ENCODE data around the gene NCKIPSD.

Gene NCKIPSD

DNA sequence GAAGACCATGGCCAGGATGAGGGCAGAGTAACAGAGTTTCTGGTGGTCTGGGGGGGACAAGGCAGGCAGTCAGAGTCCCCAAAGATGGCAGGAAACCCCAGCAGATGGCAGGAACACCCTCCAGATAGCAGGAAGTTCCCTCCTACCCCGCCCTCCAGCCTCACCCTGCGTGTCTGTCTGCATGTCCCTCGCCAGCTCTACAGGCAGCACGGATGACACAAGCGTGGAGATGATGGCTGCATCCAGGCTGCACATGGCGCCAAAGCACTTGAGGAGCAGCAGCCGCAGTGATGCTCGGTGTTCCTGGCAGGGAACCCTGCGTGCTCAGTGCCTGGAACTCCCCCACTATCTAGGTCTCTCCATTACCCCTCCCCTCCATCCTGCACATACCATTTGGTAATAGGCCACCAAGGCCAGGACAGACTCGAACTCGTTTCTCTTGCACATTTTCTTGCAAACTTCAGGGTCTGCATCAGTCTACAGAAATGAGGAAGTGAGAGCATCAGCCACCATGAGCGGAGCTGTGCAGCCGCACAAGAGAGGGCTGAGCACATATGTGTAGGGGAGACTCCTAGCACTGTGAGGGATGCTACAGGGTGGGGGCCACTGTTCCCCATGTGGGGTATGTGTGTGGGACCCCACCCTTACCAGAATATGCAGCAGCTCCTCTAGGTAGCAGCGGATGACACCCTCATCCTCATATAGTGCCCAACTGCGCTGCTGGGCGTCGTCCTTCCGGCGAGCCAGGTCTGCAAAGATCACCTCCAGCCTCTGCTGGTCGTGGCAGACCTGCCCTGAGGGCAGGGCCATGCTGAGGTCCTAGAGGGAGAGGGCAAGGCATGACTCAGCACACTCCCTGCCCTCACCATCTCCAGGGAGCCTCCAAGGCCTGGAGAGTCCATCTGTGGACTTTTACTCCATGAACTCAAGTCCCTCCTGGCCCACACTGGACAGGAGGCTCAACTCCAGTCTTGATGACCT is 6.0 kb downstream of the NCKIPSD start:
- no peak for TF ChIP-seq CTCF (IDR thresholded peaks at IDR 0.05; ENCODE audit: low read depth, low read length)
- no peak overlapping the region for H3K4me3 ChIP-seq (ENCODE audit: low read depth, low read length)
- DNase-seq (ENCODE audit: low read depth, low spot score): no peak
- in situ Hi-C loops (cut with HindIII; ENCODE audit: low sequenced_read_pairs): no loop called here

DNA sequence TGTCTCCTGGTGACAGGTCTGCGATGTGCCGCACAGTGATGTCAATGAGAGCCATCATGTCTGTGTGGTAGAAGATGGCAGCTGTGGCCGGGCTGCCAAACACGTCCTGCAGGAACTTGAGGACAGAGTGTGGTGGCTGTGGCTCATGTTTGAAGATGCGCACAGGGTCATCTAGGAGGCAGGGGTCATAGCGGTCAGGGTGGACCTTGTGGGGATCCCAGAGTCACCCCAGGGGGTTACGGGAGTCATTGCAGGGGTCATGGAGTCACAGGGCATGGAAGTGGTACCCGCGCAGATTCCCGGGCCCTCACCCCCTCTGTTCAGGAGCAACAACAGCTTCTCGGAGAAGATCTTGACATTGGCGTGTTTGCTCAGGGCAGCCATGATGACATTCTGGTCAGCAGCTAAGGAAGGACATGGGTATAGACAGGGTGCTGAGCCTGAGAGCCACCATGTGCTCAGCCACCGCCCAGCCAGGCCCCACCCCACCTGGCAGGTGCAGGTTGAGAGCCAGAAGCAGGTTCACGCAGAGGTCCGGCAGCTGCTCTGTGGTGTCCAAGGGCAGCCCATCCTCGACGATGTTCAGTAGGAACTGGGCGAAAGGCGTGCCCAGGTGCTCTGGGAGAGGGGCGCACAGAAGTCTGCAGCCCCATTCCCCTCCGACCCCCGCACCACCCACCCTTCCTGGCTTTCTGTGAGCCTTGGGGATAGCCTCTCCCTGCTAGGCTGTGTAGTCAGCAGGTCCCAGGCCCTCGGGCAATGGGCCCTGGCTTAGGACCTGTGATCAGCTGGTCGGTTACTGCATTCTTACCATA is 6.9 kb downstream of the NCKIPSD start:
- in situ Hi-C loops (cut with HindIII; ENCODE audit: low sequenced_read_pairs): no loop called here
- DNase-seq (ENCODE audit: low read depth, low spot score): no peak
- no peak overlapping the region for H3K4me3 ChIP-seq (ENCODE audit: low read depth, low read length)
- no peak for TF ChIP-seq CTCF (IDR thresholded peaks at IDR 0.05; ENCODE audit: low read depth, low read length)

DNA sequence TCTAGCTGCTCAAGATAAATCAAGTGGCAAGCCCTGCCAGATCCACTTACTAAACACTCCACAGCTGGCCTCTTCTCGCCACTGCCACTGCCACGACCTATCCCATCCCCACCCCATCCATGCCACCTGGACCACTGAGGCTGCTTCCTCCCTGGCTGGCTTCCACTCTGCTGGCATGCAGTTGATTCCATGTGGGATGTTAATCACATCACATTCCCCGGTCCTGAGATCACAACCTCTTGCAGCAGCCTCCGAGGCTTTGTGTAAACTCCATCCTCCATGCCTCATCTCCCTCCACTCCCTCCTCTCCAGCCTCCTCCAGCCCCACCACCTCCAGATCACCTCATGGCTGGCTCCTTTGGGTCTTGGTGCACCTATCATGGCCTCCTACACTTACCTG is 7.7 kb downstream of the NCKIPSD start:
- no peak overlapping the region for H3K4me3 ChIP-seq (ENCODE audit: low read depth, low read length)
- no peak for DNase-seq (ENCODE audit: low read depth, low spot score)
- in situ Hi-C loops (cut with HindIII; ENCODE audit: low sequenced_read_pairs): no loop called here
- no peak for TF ChIP-seq CTCF (IDR thresholded peaks at IDR 0.05; ENCODE audit: low read depth, low read length)

- no peak for DNase-seq (ENCODE audit: low read depth, low spot score)
- no peak for TF ChIP-seq CTCF (IDR thresholded peaks at IDR 0.05; ENCODE audit: low read depth, low read length)
- no peak overlapping the region for H3K4me3 ChIP-seq (ENCODE audit: low read depth, low read length)
- in situ Hi-C loops (cut with HindIII; ENCODE audit: low sequenced_read_pairs): no loop called here
These were observed 11.2 kb downstream of the NCKIPSD start for GRCh38 chr3:48674505-48674904.

DNA sequence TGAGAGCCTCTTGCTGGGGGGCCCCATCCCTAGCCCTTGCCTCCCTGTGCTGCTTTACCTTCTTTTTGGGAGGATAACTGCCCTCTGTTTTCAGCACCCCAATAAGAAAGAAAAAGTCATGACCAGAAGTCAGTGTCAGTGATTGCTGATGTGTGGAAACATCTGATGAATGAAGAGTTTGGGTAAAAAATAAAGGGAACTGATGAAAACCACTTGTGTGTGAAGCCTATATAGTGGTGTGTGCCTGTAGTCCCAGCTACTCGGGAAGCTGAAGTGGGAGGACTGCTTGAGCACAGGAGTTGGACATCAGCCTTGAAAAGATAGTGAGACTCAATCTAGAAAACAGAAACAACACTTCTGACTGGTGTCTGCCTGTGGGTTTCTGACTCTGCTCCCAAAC is 13.2 kb downstream of the NCKIPSD start:
- TF ChIP-seq CTCF (IDR thresholded peaks at IDR 0.05; ENCODE audit: low read depth, low read length): no peak
- H3K4me3 ChIP-seq (ENCODE audit: low read depth, low read length): no peak overlapping the region
- in situ Hi-C loops (cut with HindIII; ENCODE audit: low sequenced_read_pairs): no loop called here
- no peak for DNase-seq (ENCODE audit: low read depth, low spot score)

DNA sequence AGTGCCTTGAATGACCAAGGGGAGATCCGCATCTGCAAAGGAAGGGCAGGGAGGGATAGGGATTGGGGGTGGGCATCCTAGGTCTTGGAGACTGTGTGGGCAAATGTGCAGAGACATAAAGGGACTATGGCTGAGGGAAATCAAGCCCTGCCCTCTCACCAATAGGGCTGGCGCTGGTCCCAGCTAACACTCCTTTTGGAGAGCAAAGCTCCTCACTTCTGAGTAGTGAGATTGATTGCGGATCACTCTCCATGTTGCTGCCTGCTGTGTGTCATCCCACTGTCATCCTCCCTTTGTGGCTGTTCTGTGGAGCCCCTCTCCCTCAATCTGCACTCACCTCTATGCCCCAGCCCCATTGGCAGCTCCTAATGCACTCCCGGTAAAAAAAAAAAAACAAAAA is 20.8 kb downstream of the NCKIPSD start:
- in situ Hi-C loops (cut with HindIII; ENCODE audit: low sequenced_read_pairs): no loop called here
- TF ChIP-seq CTCF (IDR thresholded peaks at IDR 0.05; ENCODE audit: low read depth, low read length): no peak
- H3K4me3 ChIP-seq (ENCODE audit: low read depth, low read length): no peak overlapping the region
- DNase-seq (ENCODE audit: low read depth, low spot score): no peak
